ENCODE data around the gene LRP4. TPM values are rescaled to one million over a fixed set of nuclear protein-coding genes. Genes with fewer than 3 reads are reported as not detected.
A peak's percentile ranks its signal among the peaks of the same experiment; 100 is the strongest.

LRP4 gene
- total RNA-seq, 1 experiment from 2014 or later: 0.87 TPM

DNA sequence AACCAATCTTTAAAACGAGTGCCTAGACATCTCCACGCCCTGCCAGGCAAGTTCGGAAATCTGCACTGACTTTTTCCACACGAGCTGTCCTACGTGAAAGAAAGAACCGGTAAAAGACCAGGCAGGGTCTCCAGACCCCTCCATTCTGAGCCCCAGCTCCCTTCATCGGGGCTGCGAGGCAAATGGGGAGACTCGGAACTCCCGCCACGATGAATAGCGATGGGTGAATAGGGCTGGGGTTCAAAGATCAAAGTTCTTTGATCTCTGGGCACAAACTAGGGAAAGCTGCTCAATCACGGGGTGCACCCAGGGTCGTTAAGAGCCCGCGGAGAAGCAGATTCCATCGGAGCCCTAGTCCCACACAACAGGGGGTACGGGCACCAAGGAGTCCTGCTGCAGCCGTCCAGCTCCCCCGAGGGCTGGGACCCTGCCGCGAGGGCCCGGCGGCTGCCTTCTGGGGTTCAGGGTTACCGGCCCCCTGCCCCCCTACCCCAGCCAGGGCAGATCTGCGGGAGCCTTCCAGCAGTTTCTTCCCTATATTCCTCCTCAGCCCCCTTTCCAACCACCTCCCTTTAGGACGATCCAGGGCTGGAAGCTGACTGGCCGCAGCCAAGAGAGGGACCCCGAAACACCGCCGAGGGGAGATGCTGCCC is 1.1 kb downstream of the LRP4 start:
- ChIA-PET CTCF (interaction anchor here (0.6 to 0.7 kb wide), 4 partner anchors 11 to 328 kb away, joined by 3 to 14 read pairs (median 4); no protein-coding TSS in a partner anchor), POLR2A (ENCODE audit: unreplicated experiment) (no interaction called here)
- Histone ChIP-seq H3K9me2 (replicated peaks; ENCODE audit: low read length) (no peaks in the 10 kb centered on the region), H3K27me3 (ENCODE audit: low read length) (peaks cover 15% of the 10 kb centered on the region), H3K9ac (ENCODE audit: low read length) (no peak overlapping the region), H3K27ac (ENCODE audit: low read length) (no peak overlapping the region), H3K79me2 (ENCODE audit: low read length) (no peaks in the 10 kb centered on the region), H4K20me1 (ENCODE audit: low read length) (no peaks in the 10 kb centered on the region), H3K36me3 (ENCODE audit: low read depth, low read length) (no peaks in the 10 kb centered on the region), H3K4me2 (ENCODE audit: low read length) (peak overlapping the region; percentile 69), H3K4me3 (ENCODE audit: low read length) (peak overlapping the region; percentile 62), H3K4me1 (ENCODE audit: insufficient read depth, low read length) (peaks cover 17% of the 10 kb centered on the region), H2AFZ (ENCODE audit: low read length) (peak overlapping the region; percentile 58; the same call in 1 of the 2 replicates), H3F3A (ENCODE audit: low read length, unreplicated experiment) (no peaks in the 10 kb centered on the region), H3K9me3 (ENCODE audit: low read length) (no peaks in the 10 kb centered on the region)
- DNase-seq (no peak), ATAC-seq (no peak)
- intact Hi-C loops (cut with micrococcal nuclease): no loop called here
- no peak for TF ChIP-seq EZH2 (IDR thresholded peaks at IDR 0.05; ENCODE audit: low read length, unreplicated experiment)
- TF ChIP-seq, protein P1, sequence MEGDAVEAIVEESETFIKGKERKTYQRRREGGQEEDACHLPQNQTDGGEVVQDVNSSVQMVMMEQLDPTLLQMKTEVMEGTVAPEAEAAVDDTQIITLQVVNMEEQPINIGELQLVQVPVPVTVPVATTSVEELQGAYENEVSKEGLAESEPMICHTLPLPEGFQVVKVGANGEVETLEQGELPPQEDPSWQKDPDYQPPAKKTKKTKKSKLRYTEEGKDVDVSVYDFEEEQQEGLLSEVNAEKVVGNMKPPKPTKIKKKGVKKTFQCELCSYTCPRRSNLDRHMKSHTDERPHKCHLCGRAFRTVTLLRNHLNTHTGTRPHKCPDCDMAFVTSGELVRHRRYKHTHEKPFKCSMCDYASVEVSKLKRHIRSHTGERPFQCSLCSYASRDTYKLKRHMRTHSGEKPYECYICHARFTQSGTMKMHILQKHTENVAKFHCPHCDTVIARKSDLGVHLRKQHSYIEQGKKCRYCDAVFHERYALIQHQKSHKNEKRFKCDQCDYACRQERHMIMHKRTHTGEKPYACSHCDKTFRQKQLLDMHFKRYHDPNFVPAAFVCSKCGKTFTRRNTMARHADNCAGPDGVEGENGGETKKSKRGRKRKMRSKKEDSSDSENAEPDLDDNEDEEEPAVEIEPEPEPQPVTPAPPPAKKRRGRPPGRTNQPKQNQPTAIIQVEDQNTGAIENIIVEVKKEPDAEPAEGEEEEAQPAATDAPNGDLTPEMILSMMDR (conservative IDR thresholded peaks at IDR 0.05; ENCODE audit: low read depth, low read length): no peak
- no TSS peak for BruUV-seq (replicated peaks)

DNA sequence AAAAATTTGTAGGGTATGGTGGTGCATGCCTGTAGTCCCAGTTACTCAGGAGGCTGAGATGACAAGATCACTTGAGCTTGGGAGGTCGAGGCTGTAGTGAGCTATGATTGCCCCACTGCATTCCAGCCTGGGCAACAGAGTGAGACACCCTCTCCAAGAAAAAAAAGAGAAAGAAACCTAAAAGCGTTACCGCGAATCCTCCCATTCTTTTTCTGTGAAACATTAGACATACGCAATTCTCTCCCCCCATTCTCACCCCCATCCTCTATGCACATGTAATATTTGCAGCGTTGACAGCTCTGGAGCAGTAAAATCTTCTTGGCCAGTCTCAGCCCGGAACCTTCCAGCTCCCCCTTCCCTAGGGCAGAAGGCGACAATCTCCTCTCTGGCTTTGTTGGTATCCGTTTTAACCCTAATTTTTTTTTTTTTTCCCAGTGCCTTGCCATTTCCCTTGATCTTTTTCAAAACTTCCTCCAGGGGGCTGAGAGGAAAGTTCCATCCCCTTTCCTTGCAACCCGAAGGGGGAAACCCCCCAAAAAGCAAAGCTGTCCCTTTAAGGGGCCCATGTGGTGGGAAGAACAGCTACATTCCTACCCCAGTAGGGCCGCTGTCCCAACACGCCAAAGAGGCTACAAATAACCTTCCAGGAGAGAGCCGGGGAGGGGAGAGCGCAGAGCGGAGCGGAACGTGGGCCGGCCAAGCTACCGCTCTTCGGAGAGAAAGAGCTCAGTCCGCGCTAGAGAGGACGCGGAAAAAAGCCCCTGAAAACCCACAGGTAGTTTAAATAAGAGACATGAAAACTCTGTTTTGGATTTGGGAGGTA is 1.9 kb downstream of the LRP4 start:
- Histone ChIP-seq H3K79me2 (ENCODE audit: low read length) (no peaks in the 10 kb centered on the region), H3F3A (ENCODE audit: low read length, unreplicated experiment) (no peaks in the 10 kb centered on the region), H3K36me3 (ENCODE audit: low read depth, low read length) (no peaks in the 10 kb centered on the region), H3K9me3 (ENCODE audit: low read length) (no peaks in the 10 kb centered on the region), H3K27ac (ENCODE audit: low read length) (no peak overlapping the region), H3K4me3 (ENCODE audit: low read length) (peak overlapping the region; percentile 62), H3K9ac (ENCODE audit: low read length) (no peak overlapping the region), H3K9me2 (replicated peaks; ENCODE audit: low read length) (no peaks in the 10 kb centered on the region), H3K4me1 (ENCODE audit: insufficient read depth, low read length) (peaks cover 17% of the 10 kb centered on the region), H3K27me3 (ENCODE audit: low read length) (peaks cover 15% of the 10 kb centered on the region), H3K4me2 (ENCODE audit: low read length) (peak overlapping the region; percentile 69), H4K20me1 (ENCODE audit: low read length) (no peaks in the 10 kb centered on the region), H2AFZ (ENCODE audit: low read length) (peak overlapping the region; percentile 36; the same call in 1 of the 2 replicates)
- peak; percentile 14; the same call in 1 of the 2 replicates for ATAC-seq
- ChIA-PET POLR2A (ENCODE audit: unreplicated experiment) (no interaction called here), CTCF (interaction anchor here (0.6 to 0.8 kb wide), 4 partner anchors 26 to 327 kb away, joined by 3 to 14 read pairs (median 4); no protein-coding TSS in a partner anchor)
- intact Hi-C loops (cut with micrococcal nuclease): no loop called here
- TF ChIP-seq EZH2phosphoT487 (IDR thresholded peaks at IDR 0.05; ENCODE audit: borderline replicate concordance, low read length): no peak
- TF ChIP-seq EZH2 (IDR thresholded peaks at IDR 0.05; ENCODE audit: low read length, unreplicated experiment): no peak
- no TSS peak for BruUV-seq (replicated peaks)
- DNase-seq: no peak

DNA sequence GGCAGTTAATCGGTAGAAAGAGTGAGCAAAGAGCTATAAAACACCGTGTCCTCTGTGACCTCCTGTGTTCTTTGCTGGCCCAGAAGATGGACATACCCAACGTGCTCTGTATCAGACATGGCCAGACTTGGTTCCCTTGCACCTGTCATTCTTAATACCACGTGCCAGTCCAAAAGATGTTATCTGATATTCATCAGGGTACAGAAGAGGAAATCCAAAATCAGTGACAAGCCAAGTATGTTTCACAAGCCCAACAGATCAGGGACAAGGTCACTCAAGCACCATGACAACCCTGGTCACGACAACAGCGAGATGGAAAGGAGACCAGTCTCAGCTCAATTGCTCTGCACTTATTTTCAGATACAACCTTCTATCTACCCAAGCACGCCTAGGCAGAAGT is 3.4 kb downstream of the LRP4 start:
- Histone ChIP-seq H3K4me1 (ENCODE audit: insufficient read depth, low read length) (0 out of 2 replicates have a peak, but pooled peaks cover 6% of the 10 kb centered on the region), H3K9me3 (ENCODE audit: low read length) (no peaks in the 10 kb centered on the region), H3K27me3 (ENCODE audit: low read length) (peaks cover 15% of the 10 kb centered on the region), H3K4me3 (ENCODE audit: low read length) (no peak overlapping the region), H3K9ac (ENCODE audit: low read length) (no peak overlapping the region), H3K9me2 (replicated peaks; ENCODE audit: low read length) (no peaks in the 10 kb centered on the region), H3K4me2 (ENCODE audit: low read length) (no peak overlapping the region), H3K36me3 (ENCODE audit: low read depth, low read length) (no peaks in the 10 kb centered on the region), H2AFZ (ENCODE audit: low read length) (no peak overlapping the region), H3K79me2 (ENCODE audit: low read length) (no peaks in the 10 kb centered on the region), H4K20me1 (ENCODE audit: low read length) (no peaks in the 10 kb centered on the region), H3K27ac (ENCODE audit: low read length) (no peak overlapping the region), H3F3A (ENCODE audit: low read length, unreplicated experiment) (no peaks in the 10 kb centered on the region)
- TF ChIP-seq, protein P1 (conservative IDR thresholded peaks at IDR 0.05; ENCODE audit: low read depth, low read length): no peak
- no peak for TF ChIP-seq EZH2 (IDR thresholded peaks at IDR 0.05; ENCODE audit: low read length, unreplicated experiment)
- TF ChIP-seq EZH2phosphoT487 (IDR thresholded peaks at IDR 0.05; ENCODE audit: borderline replicate concordance, low read length): no peak
- no TSS peak for BruUV-seq (replicated peaks)
- CTCF ChIA-PET: interaction anchor here (0.6 to 0.7 kb wide), 2 partner anchors 34 to 238 kb away, joined by 3 read pairs; no protein-coding TSS in a partner anchor
- ATAC-seq: no peak
- no peak for DNase-seq
- POLR2A ChIA-PET (ENCODE audit: unreplicated experiment): no interaction called here
- intact Hi-C loops (cut with micrococcal nuclease): no loop called here

All from PC-3 (cell line).